Measurements from ENCODE around the gene SAMD13. TPM values are rescaled to one million over a fixed set of nuclear protein-coding genes. Genes with fewer than 3 reads are reported as not detected.

The SAMD13 gene
- total RNA-seq, 1 experiment from 2014 or later: 0.61 TPM

GRCh38 chr1:84259989-84260388 lies 41.5 kb upstream of the SAMD13 start:
- Histone ChIP-seq H3K27me3 (ENCODE audit: insufficient read depth, low read length) (no peaks in the 10 kb centered on the region), H4K8ac (replicated peaks; ENCODE audit: insufficient read length, low read depth, low read length) (no peak overlapping the region), H3K23ac (ENCODE audit: insufficient read length, low read depth, low read length) (no peak overlapping the region), H4K5ac (ENCODE audit: insufficient read length, low read depth, low read length) (no peak overlapping the region), H2BK120ac (ENCODE audit: low read depth, low read length, poor library complexity, severe bottlenecking) (no peak overlapping the region), H3K18ac (ENCODE audit: insufficient read length, low read depth, low read length) (no peak overlapping the region), H3K9ac (ENCODE audit: extremely low read depth, insufficient read length, low read length) (no peak overlapping the region), H2AFZ (ENCODE audit: low read length) (no peak overlapping the region), H3K14ac (ENCODE audit: insufficient read depth, low read length) (no peak overlapping the region), H3K4me2 (ENCODE audit: insufficient read depth, insufficient read length, low read length) (no peak overlapping the region), H3K79me1 (ENCODE audit: insufficient read depth, low read depth, low read length, poor library complexity, severe bottlenecking) (no peaks in the 10 kb centered on the region), H3K9me3 (ENCODE audit: control insufficient read depth, low read depth, low read length) (no peaks in the 10 kb centered on the region), H2BK15ac (ENCODE audit: low read depth, low read length) (no peak overlapping the region), H3K4me1 (ENCODE audit: insufficient read depth, low read length) (no peaks in the 10 kb centered on the region), H4K20me1 (ENCODE audit: control insufficient read depth, insufficient read depth, insufficient read length) (no peaks in the 10 kb centered on the region), H3K27ac (ENCODE audit: insufficient read length, low read depth, low read length) (no peak overlapping the region), H3K4ac (ENCODE audit: low read depth, low read length) (no peak overlapping the region), H2BK12ac (ENCODE audit: insufficient read length, low read depth, low read length) (no peak overlapping the region), H2BK20ac (ENCODE audit: low read depth, low read length, poor library complexity, severe bottlenecking) (no peak overlapping the region), H3K56ac (ENCODE audit: insufficient read length, low read depth, low read length) (no peak overlapping the region), H3K23me2 (ENCODE audit: insufficient read length, low read depth, low read length, poor library complexity, severe bottlenecking) (no peaks in the 10 kb centered on the region), H2AK5ac (ENCODE audit: insufficient read length, low read length) (no peak overlapping the region), H2BK5ac (ENCODE audit: insufficient read length, low read length) (no peak overlapping the region), H4K91ac (ENCODE audit: insufficient read length, low read depth, low read length) (no peak overlapping the region), H3T11ph (ENCODE audit: low read length) (no peak overlapping the region), H3K79me2 (ENCODE audit: insufficient read depth, low read length) (no peaks in the 10 kb centered on the region)
- H3K27ac Mint-ChIP-seq: no peak overlapping the region
- H3K27me3 Mint-ChIP-seq (ENCODE audit: low read depth): peaks cover 7% of the 10 kb centered on the region; the same call in 1 of the 2 replicates
- no peak for TF ChIP-seq CTCF (conservative IDR thresholded peaks at IDR 0.05)
- H3K4me3 Mint-ChIP-seq: no peak overlapping the region
- H3K4me1 Mint-ChIP-seq: peaks cover 3 to 5% of the 10 kb centered on the region in 2 experiments
- WGBS (ENCODE audit: extremely low coverage, insufficient read length, low lambda C conversion rate): no CpG with 5 or more reads among the region's 2 CpGs
- DNase-seq: no peak
- H3K9me3 Mint-ChIP-seq: no peaks in the 10 kb centered on the region
- no peaks in the 10 kb centered on the region for H3K36me3 Mint-ChIP-seq (ENCODE audit: insufficient read depth in 1 of 3, low read depth in 3 of 3)
